H1 (cell line): ENCODE measurements around the gene RUFY3. TPM values are rescaled to one million over a fixed set of nuclear protein-coding genes. Genes with fewer than 3 reads are reported as not detected.
A peak's percentile ranks its signal among the peaks of the same experiment; 100 is the strongest.

Experiments
- CTCF ChIA-PET: fragments of 300-600 bp; sonication (Branson Sonifier 250); formaldehyde crosslinking; loops from one replicate; lab custom pipeline; 2021; ENCODE audit not compliant: partially characterized antibody; lab: Charles Lee
- POLR2A ChIA-PET: fragments of 300-600 bp; sonication (Branson Sonifier 250); formaldehyde crosslinking; loops from one replicate; lab custom pipeline; 2021; ENCODE audit warnings: inconsistent platforms; ENCODE audit not compliant: partially characterized antibody; lab: Charles Lee
- DNase-seq, 2 experiments: peaks; one replicate each; pipeline versions ENCODE4 v3.0.0 to v3.0.0-alpha.2; 2010 to 2022; ENCODE audit warnings: low spot score in 2 of 2, low read depth in 1 of 2, mixed read lengths in 1 of 2
- FAIRE-seq: peaks from 2 replicates; lab custom pipeline; 2011; peaks lifted over from hg19 to GRCh38; lab: Jason Lieb, UNC
- H2AFZ ChIP-seq: 2 replicates; pipeline ENCODE4 v1.8.1; 2012; ENCODE audit warnings: low read length, inconsistent platforms
- H2AK5ac ChIP-seq: 2 replicates; pipeline ENCODE4 v1.6.1; 2013; ENCODE audit warnings: low read depth, low read length
- H2BK120ac ChIP-seq: replicated peaks from 2 replicates; pipeline ENCODE3; 2013; ENCODE audit warnings: low read depth, low read length, inconsistent platforms
- H2BK12ac ChIP-seq: 2 replicates; pipeline ENCODE4 v1.6.1; 2013; ENCODE audit warnings: low read depth, low read length
- H2BK15ac ChIP-seq: 2 replicates; pipeline ENCODE4 v1.6.1; 2013; ENCODE audit warnings: low read length
- H2BK20ac ChIP-seq: 2 replicates; pipeline ENCODE4 v1.6.1; 2013; ENCODE audit warnings: low read length
- H2BK5ac ChIP-seq: 2 replicates; pipeline ENCODE4 v1.6.1; 2013; ENCODE audit warnings: low read depth, low read length
- H3K14ac ChIP-seq: 2 replicates; pipeline ENCODE4 v1.6.1; 2013; ENCODE audit warnings: inconsistent platforms; ENCODE audit not compliant: insufficient read length
- H3K18ac ChIP-seq: 2 replicates; pipeline ENCODE4 v1.6.1; 2013; ENCODE audit warnings: low read length; ENCODE audit errors: extremely low read depth
- H3K23ac ChIP-seq: 2 replicates; pipeline ENCODE4 v1.6.1; 2013; ENCODE audit warnings: inconsistent platforms; ENCODE audit not compliant: insufficient read length
- H3K23me2 ChIP-seq: 2 replicates; pipeline ENCODE4 v1.6.1; 2013; ENCODE audit warnings: low read depth, low read length
- H3K27ac ChIP-seq: 2 replicates; pipeline ENCODE4 v1.6.1; 2011; ENCODE audit warnings: low read depth, low read length, inconsistent platforms
- H3K27me3 ChIP-seq, 4 experiments: replicated peaks in 1 of 4; 1 replicate in 1 of 4; 2 replicates in 3 of 4; pipeline versions ENCODE4 v1.6.1 to v1.8.1; 2011 to 2013; ENCODE audit warnings: low read length in 3 of 4, mild to moderate bottlenecking in 3 of 4, inconsistent platforms in 2 of 4, mixed read lengths in 2 of 4, moderate library complexity in 1 of 4; ENCODE audit not compliant: control insufficient read depth in 3 of 4, insufficient read depth in 3 of 4; ENCODE audit errors: extremely low read depth in 1 of 4
- H3K36me3 ChIP-seq, 4 experiments: 2 replicates each; pipeline versions ENCODE4 v1.6.1 to v1.8.1; 2011 to 2013; ENCODE audit warnings: mild to moderate bottlenecking in 4 of 4, low read length in 3 of 4, moderate library complexity in 2 of 4, control low read depth in 1 of 4, inconsistent platforms in 1 of 4; ENCODE audit not compliant: insufficient read depth in 4 of 4, control insufficient read depth in 2 of 4
- H3K4ac ChIP-seq: replicated peaks from 2 replicates; pipeline ENCODE3; 2013; ENCODE audit warnings: low read length, low read depth, mixed read lengths, inconsistent platforms; ENCODE audit not compliant: insufficient read length
- H3K4me1 ChIP-seq, 4 experiments: replicated peaks in 1 of 4; 1 replicate in 1 of 4; 2 replicates in 3 of 4; pipeline versions ENCODE4 v1.6.1 to v1.8.1; 2011 to 2013; ENCODE audit warnings: low read length in 3 of 4, inconsistent platforms in 2 of 4, mixed read lengths in 1 of 4; ENCODE audit not compliant: insufficient read depth in 4 of 4, control insufficient read depth in 3 of 4
- H3K4me2 ChIP-seq, 2 experiments: 2 replicates each; pipeline versions ENCODE4 v1.6.1 to v1.8.1; 2011 to 2013; ENCODE audit warnings: low read depth in 2 of 2, low read length in 2 of 2, control low read depth in 1 of 2, inconsistent platforms in 1 of 2, mild to moderate bottlenecking in 1 of 2; ENCODE audit not compliant: insufficient read depth in 1 of 2
- H3K4me3 ChIP-seq, 4 experiments: fragments of 200-600, 300-600 bp in 1 of 4; sonication (generic), shearing (Covaris generic), sonication (Bioruptor Twin) in 1 of 4; 2 replicates each; pipeline versions ENCODE4 v1.5.1 to v1.8.1; 2011 to 2016; ENCODE audit warnings: low read length in 4 of 4, low read depth in 3 of 4, control low read depth in 2 of 4, inconsistent platforms in 2 of 4, mild to moderate bottlenecking in 2 of 4, mixed read lengths in 1 of 4, moderate library complexity in 1 of 4; ENCODE audit not compliant: insufficient read depth in 2 of 4; ENCODE audit errors: extremely low read depth in 1 of 4
- H3K56ac ChIP-seq: replicated peaks from 2 replicates; pipeline ENCODE3; 2013; ENCODE audit warnings: low read depth, mild to moderate bottlenecking, mixed read lengths, low read length, inconsistent platforms; ENCODE audit not compliant: insufficient read length
- H3K79me1 ChIP-seq: 2 replicates; pipeline ENCODE4 v1.6.1; 2013; ENCODE audit warnings: low read depth, low read length, control low read depth
- H3K79me2 ChIP-seq, 2 experiments: 2 replicates each; pipeline versions ENCODE4 v1.6.1 to v1.8.1; 2012 to 2013; ENCODE audit warnings: low read length in 2 of 2, mild to moderate bottlenecking in 2 of 2, inconsistent platforms in 1 of 2; ENCODE audit not compliant: insufficient read depth in 2 of 2, control insufficient read depth in 1 of 2
- H3K9ac ChIP-seq, 4 experiments: replicated peaks in 1 of 4; 1 replicate in 1 of 4; 2 replicates in 3 of 4; pipeline versions ENCODE4 v1.6.1 to v1.8.1; 2011 to 2013; ENCODE audit warnings: low read depth in 3 of 4, low read length in 3 of 4, control low read depth in 2 of 4, mild to moderate bottlenecking in 2 of 4, moderate library complexity in 2 of 4, inconsistent platforms in 1 of 4; ENCODE audit errors: extremely low read depth in 1 of 4
- H3K9me3 ChIP-seq, 2 experiments: 2 replicates each; pipeline versions ENCODE4 v1.6.1 to v1.8.1; 2012 to 2013; ENCODE audit warnings: mild to moderate bottlenecking in 2 of 2, moderate library complexity in 2 of 2, control low read depth in 1 of 2, inconsistent platforms in 1 of 2, low read depth in 1 of 2, low read length in 1 of 2, mixed read lengths in 1 of 2; ENCODE audit not compliant: insufficient read depth in 2 of 2
- H4K20me1 ChIP-seq, 2 experiments: replicated peaks in 1 of 2; 2 replicates each; pipeline versions ENCODE3 to v1.8.1; 2011 to 2013; ENCODE audit warnings: inconsistent platforms in 2 of 2, low read length in 2 of 2, mild to moderate bottlenecking in 1 of 2; ENCODE audit not compliant: insufficient read depth in 2 of 2, control insufficient read depth in 1 of 2
- H4K5ac ChIP-seq: 2 replicates; pipeline ENCODE4 v1.6.1; 2013; ENCODE audit warnings: low read length, low read depth, mixed read lengths, inconsistent platforms; ENCODE audit not compliant: insufficient read length
- H4K8ac ChIP-seq: 2 replicates; pipeline ENCODE4 v1.8.0; 2013; ENCODE audit warnings: mild to moderate bottlenecking, moderate library complexity, low read length, inconsistent platforms; ENCODE audit not compliant: insufficient read depth; ENCODE audit errors: extremely low read depth
- H4K91ac ChIP-seq: replicated peaks from 2 replicates; pipeline ENCODE3; 2013; ENCODE audit warnings: low read length, mixed read lengths, inconsistent platforms; ENCODE audit not compliant: insufficient read length
- ATF3 ChIP-seq: IDR thresholded peaks from 2 replicates; pipeline ENCODE4 v1.6.1; 2011; ENCODE audit warnings: low read depth, mild to moderate bottlenecking, low read length; ENCODE audit not compliant: insufficient read depth
- EP300 ChIP-seq, 2 experiments: IDR thresholded peaks; 1 replicate in 1 of 2; 2 replicates in 1 of 2; pipeline ENCODE4 v1.6.1; 2011 to 2012; ENCODE audit warnings: low read depth in 2 of 2, low read length in 2 of 2, mild to moderate bottlenecking in 2 of 2, borderline replicate concordance in 1 of 2, inconsistent platforms in 1 of 2, moderate library complexity in 1 of 2
- FOSL1 ChIP-seq: IDR thresholded peaks from 2 replicates; pipeline ENCODE4 v1.6.1; 2011; ENCODE audit warnings: mild to moderate bottlenecking, low read depth, low read length, moderate library complexity; ENCODE audit not compliant: insufficient read depth
- KDM1A ChIP-seq: fragments of 200-600, 300-600 bp; sonication (generic); IDR thresholded peaks from 2 replicates; pipeline ENCODE4 v1.7.1; 2016; ENCODE audit warnings: mild to moderate bottlenecking, low read length, borderline replicate concordance
- KDM4A ChIP-seq: IDR thresholded peaks from one replicate; pipeline ENCODE4 v1.7.1; 2012; ENCODE audit warnings: low read depth, mild to moderate bottlenecking, moderate library complexity, low read length, inconsistent platforms; ENCODE audit not compliant: severe bottlenecking
- MAFK ChIP-seq: IDR thresholded peaks from 2 replicates; pipeline ENCODE4 v1.6.1; 2012; ENCODE audit warnings: low read depth, mild to moderate bottlenecking, improper control_type of control experiment, low read length
- MAX ChIP-seq: IDR thresholded peaks from 2 replicates; pipeline ENCODE4 v1.6.1; 2012; ENCODE audit warnings: inconsistent platforms
- POLR2AphosphoS5 ChIP-seq: IDR thresholded peaks from 2 replicates; pipeline ENCODE4 v1.6.1; 2011; ENCODE audit warnings: low read depth, low read length
- RFX5 ChIP-seq: IDR thresholded peaks from 2 replicates; pipeline ENCODE4 v1.6.1; 2011; ENCODE audit warnings: low read depth, low read length, improper control_type of control experiment, borderline replicate concordance
- SIN3A ChIP-seq, 2 experiments: IDR thresholded peaks in 1 of 2; conservative IDR thresholded peaks in 1 of 2; 2 replicates each; pipeline ENCODE4 v1.6.1; 2011 to 2012; ENCODE audit warnings: low read length in 2 of 2, improper control_type of control experiment in 1 of 2, low read depth in 1 of 2, mild to moderate bottlenecking in 1 of 2
- SRF ChIP-seq: IDR thresholded peaks from 2 replicates; pipeline ENCODE4 v1.6.1; 2011; ENCODE audit warnings: mild to moderate bottlenecking, low read depth, low read length, moderate library complexity
- ZNF274 ChIP-seq: IDR thresholded peaks from 2 replicates; pipeline ENCODE4 v1.7.0; 2012; ENCODE audit warnings: low read length, borderline replicate concordance; ENCODE audit errors: extremely low read depth
- WGBS, 2 experiments: shearing (Covaris generic) in 1 of 2; methylation state at CpG; one replicate each; pipeline versions ENCODE4 v1.1.6 to v1.1.7; 2013 to 2015; ENCODE audit warnings: low lambda C conversion rate in 2 of 2, mixed read lengths in 2 of 2, inconsistent platforms in 1 of 2, low coverage in 1 of 2, missing lambda C conversion rate in 1 of 2; ENCODE audit not compliant: insufficient replicate concordance in 2 of 2, insufficient coverage in 1 of 2, insufficient read length in 1 of 2; ENCODE audit errors: extremely low coverage in 1 of 2, missing lambda C conversion rate in 1 of 2; 5-methylcytosine and 5-hydroxymethylcytosine counted together
- polyA plus RNA-seq, 7 experiments: library from polyadenylated mRNA; depleted of rRNA in 3 of 7; stranded (reverse) in 5 of 7; unstranded in 2 of 7; fragments of >200 nt in 5 of 7; fragments of 200-250 nt in 2 of 7; gene quantifications; 1 replicate in 5 of 7; 2 replicates in 1 of 7; 4 replicates in 1 of 7; pipeline versions ENCODE4 v1.2.1 to v1.2.3, GENCODE V29; 2011 to 2013; ENCODE audit warnings: missing spikeins in 2 of 7, mixed read lengths in 2 of 7
- total RNA-seq: library from RNA; stranded (reverse); fragmentation: NEBNext Ultra II Directional; extraction: Animal tissue kit (Norgen Biotek cat#: 25700); gene quantifications from 2 replicates; pipeline ENCODE4 v1.2.1, GENCODE V29; 2021

Gene RUFY3
- total and polyA plus RNA-seq, 2 of the 8 experiments (the other 6 are each of a cell fraction or from before 2014, with no cell fraction given) = 7.8 to 33.1 TPM

DNA sequence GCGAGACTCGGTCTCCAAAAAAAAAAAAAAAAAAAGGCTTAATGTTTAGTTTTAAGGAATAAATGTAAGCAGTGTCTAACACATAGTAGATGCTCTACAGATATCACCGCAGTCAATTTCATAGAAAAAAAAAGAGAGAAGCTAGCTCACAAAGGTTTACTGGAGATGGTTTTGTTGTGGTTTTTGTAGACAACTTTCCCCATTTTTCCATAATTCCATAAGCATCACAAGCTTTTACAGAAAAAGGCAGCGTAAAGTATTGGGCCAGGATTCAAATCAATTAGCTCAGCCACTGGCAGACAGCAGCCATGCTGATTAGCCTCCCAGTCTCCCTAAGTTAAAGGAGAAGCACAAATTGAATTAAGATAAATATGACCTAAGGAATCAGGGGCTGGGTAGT lies 116.4 kb downstream of the RUFY3 start:
- H2AFZ ChIP-seq = no peak overlapping the region
- TF ChIP-seq KDM4A (no peak), POLR2AphosphoS5 (no peak), EP300 (IDR thresholded peaks at IDR 0.05; ENCODE audit: borderline replicate concordance in 1 of 2, low read depth in 2 of 2, low read length in 2 of 2) (no peak), ATF3 (no peak), ZNF274 (no peak), RFX5 (no peak), SIN3A (conservative IDR thresholded peaks at IDR 0.05 in 1 of 2, IDR thresholded peaks at IDR 0.05 in 1 of 2; ENCODE audit: low read depth in 1 of 2, low read length in 2 of 2) (no peak), SRF (no peak), KDM1A (no peak), MAFK (no peak), FOSL1 (no peak), MAX (no peak)

More for the DNA sequence above, 116.4 kb downstream of the RUFY3 start:
- peak overlapping the region; percentile 5 for H3K56ac ChIP-seq
- FAIRE-seq = no peak
- H2AK5ac ChIP-seq = no peak overlapping the region
- peaks cover 2 to 9% of the 10 kb centered on the region in 2 experiments for H4K20me1 ChIP-seq
- POLR2A ChIA-PET = interaction anchor here (0.9 to 3.3 kb wide), 11 partner anchors 9 to 155 kb away, joined by 3 to 17 read pairs (median 5); partner anchors contain the start of genes DCK and MOB1B
- peak overlapping the region in 3 of 4 experiments; percentile 80 to 92 (median 87); a peak in 6 of 7 replicates for H3K9ac ChIP-seq
- no peak overlapping the region for H4K8ac ChIP-seq
- H3K23ac ChIP-seq = no peak overlapping the region
- H2BK120ac ChIP-seq = no peak overlapping the region
- H3K4me2 ChIP-seq = peak overlapping the region; percentile 79 to 82
- no peak overlapping the region for H2BK20ac ChIP-seq
- 32% methylated on average over 1 of the region's 4 CpGs; no CpG with 5 or more reads in 1 of the 2 experiments for WGBS, 2 experiments
- H2BK5ac ChIP-seq = no peak overlapping the region
- no peak overlapping the region for H3K4ac ChIP-seq
- H3K4me3 ChIP-seq = peak overlapping the region; percentile 90 to 97 (median 92)
- H4K91ac ChIP-seq = no peak overlapping the region
- H3K27ac ChIP-seq = no peak overlapping the region
- H3K18ac ChIP-seq = no peak overlapping the region
- CTCF ChIA-PET = interaction anchor here (0.8 to 2.3 kb wide), 6 partner anchors 11 to 172 kb away, joined by 3 to 6 read pairs (median 4); no protein-coding TSS in a partner anchor
- no peaks in the 10 kb centered on the region; the same call in 1 of the 2 replicates for H3K79me1 ChIP-seq
- no peak overlapping the region for H2BK15ac ChIP-seq
- H2BK12ac ChIP-seq = no peak overlapping the region
- no peaks in the 10 kb centered on the region for H3K23me2 ChIP-seq
- no peaks in the 10 kb centered on the region for H3K9me3 ChIP-seq
- peaks cover 6 to 26% (median 9%) of the 10 kb centered on the region in 4 experiments; a peak in 5 of 8 replicates for H3K36me3 ChIP-seq
- no peak for DNase-seq
- no peak overlapping the region for H3K14ac ChIP-seq
- no peaks in the 10 kb centered on the region for H3K27me3 ChIP-seq
- peaks cover 2 to 8% (median 5%) of the 10 kb centered on the region in 4 experiments; a peak in 5 of 7 replicates for H3K4me1 ChIP-seq
- H3K79me2 ChIP-seq = peaks cover 26 to 54% of the 10 kb centered on the region in 2 experiments
- no peak overlapping the region for H4K5ac ChIP-seq
